Osteocyte (in vitro differentiated cells): ENCODE measurements around the gene SNX25. TPM values are rescaled to one million over a fixed set of nuclear protein-coding genes. Genes with fewer than 3 reads are reported as not detected.
A peak's percentile ranks its signal among the peaks of the same experiment; 100 is the strongest.

Experiments
- DNase-seq: peaks from one replicate; pipeline ENCODE4 v3.0.0; 2021; ENCODE audit warnings: mixed read lengths; ENCODE audit not compliant: unreplicated experiment; ENCODE audit errors: extremely low spot score
- H3K27ac Mint-ChIP-seq: one replicate; pipeline ENCODE4 v1.8.0; 2021; ENCODE audit warnings: mild to moderate bottlenecking, mixed read lengths; ENCODE audit not compliant: unreplicated experiment
- H3K27me3 Mint-ChIP-seq: one replicate; pipeline ENCODE4 v1.8.0; 2021; ENCODE audit warnings: mixed read lengths; ENCODE audit not compliant: unreplicated experiment
- H3K36me3 Mint-ChIP-seq: one replicate; pipeline ENCODE4 v1.8.0; 2021; ENCODE audit warnings: mixed read lengths; ENCODE audit not compliant: unreplicated experiment
- H3K4me1 Mint-ChIP-seq: one replicate; pipeline ENCODE4 v1.8.0; 2021; ENCODE audit warnings: mixed read lengths; ENCODE audit not compliant: unreplicated experiment
- H3K4me3 Mint-ChIP-seq: one replicate; pipeline ENCODE4 v1.8.0; 2021; ENCODE audit warnings: mild to moderate bottlenecking, moderate library complexity, mixed read lengths; ENCODE audit not compliant: unreplicated experiment
- H3K9me3 Mint-ChIP-seq: one replicate; pipeline ENCODE4 v1.8.0; 2021; ENCODE audit warnings: mixed read lengths; ENCODE audit not compliant: unreplicated experiment
- total RNA-seq: library from RNA; stranded (reverse); gene quantifications from 2 replicates; pipeline ENCODE4 v1.2.1, GENCODE V29; 2021
- TF ChIP-seq, protein P1 (sequence below): fragments of 200-600 bp; sonication (generic); IDR thresholded peaks from 2 replicates; pipeline ENCODE4 v1.5.0; 2021; ENCODE audit warnings: antibody characterized with exemption, mild to moderate bottlenecking, moderate library complexity

The SNX25 gene
- total RNA-seq, 1 donor from 2014 or later: 44.4 TPM

DNA sequence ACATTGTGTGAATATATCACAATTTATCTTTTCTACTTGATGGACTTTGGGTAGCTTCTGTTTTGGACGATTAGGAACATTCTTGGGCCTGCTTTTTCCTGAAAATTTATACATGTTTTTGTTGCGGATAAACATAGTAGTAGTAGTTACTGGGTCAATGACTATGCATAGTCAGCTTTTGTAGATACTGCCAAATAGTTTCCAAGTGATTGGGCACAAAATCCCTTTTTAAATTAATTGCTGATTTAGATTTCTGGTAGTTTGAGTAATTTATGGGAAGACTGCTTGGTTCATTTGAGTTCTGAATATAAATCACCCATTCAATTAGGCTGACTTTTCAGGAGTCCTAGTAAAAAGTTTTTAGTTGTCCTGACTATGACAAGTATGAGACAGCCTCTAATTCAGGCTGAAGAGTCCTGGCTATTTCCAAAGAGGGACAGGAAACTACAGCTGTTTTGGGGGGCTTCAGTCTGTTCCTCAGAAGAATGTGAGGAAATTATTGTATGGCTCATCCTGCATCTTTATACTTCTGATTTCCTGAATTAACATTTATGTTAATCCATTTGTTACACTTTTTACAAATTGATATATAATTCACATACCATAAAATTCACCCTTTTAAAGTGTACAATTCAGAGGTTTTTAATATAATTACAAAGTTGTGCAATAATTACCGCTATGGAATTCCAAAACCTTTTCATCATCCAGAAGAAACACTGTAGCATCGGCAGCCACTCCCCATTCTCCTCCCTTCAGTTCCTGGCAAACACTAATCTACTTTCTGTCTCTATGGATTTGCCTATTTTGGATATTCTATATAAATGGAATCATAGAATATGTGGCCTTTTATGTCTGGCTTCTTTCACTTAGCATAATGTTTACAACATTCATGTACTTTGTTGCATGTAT lies 172.1 kb downstream of the SNX25 start:
- TF ChIP-seq, protein P1, sequence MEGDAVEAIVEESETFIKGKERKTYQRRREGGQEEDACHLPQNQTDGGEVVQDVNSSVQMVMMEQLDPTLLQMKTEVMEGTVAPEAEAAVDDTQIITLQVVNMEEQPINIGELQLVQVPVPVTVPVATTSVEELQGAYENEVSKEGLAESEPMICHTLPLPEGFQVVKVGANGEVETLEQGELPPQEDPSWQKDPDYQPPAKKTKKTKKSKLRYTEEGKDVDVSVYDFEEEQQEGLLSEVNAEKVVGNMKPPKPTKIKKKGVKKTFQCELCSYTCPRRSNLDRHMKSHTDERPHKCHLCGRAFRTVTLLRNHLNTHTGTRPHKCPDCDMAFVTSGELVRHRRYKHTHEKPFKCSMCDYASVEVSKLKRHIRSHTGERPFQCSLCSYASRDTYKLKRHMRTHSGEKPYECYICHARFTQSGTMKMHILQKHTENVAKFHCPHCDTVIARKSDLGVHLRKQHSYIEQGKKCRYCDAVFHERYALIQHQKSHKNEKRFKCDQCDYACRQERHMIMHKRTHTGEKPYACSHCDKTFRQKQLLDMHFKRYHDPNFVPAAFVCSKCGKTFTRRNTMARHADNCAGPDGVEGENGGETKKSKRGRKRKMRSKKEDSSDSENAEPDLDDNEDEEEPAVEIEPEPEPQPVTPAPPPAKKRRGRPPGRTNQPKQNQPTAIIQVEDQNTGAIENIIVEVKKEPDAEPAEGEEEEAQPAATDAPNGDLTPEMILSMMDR: no peak
- H3K36me3 Mint-ChIP-seq: peaks cover 39% of the 10 kb centered on the region
- H3K4me3 Mint-ChIP-seq: no peak overlapping the region
- DNase-seq: no peak
- H3K27me3 Mint-ChIP-seq: no peaks in the 10 kb centered on the region
- no peak overlapping the region for H3K27ac Mint-ChIP-seq
- peaks cover 13% of the 10 kb centered on the region for H3K9me3 Mint-ChIP-seq
- H3K4me1 Mint-ChIP-seq: peaks cover 10% of the 10 kb centered on the region

GRCh38 chr4:185382754-185383153 lies 173.4 kb downstream of the SNX25 start:
- no peaks in the 10 kb centered on the region for H3K27me3 Mint-ChIP-seq
- peaks cover 10% of the 10 kb centered on the region for H3K4me1 Mint-ChIP-seq
- peaks cover 36% of the 10 kb centered on the region for H3K36me3 Mint-ChIP-seq
- no peak for DNase-seq
- TF ChIP-seq, protein P1: no peak
- no peak overlapping the region for H3K4me3 Mint-ChIP-seq
- H3K27ac Mint-ChIP-seq: no peak overlapping the region
- peaks cover 13% of the 10 kb centered on the region for H3K9me3 Mint-ChIP-seq

- H3K27me3 Mint-ChIP-seq: no peaks in the 10 kb centered on the region
- peaks cover 13% of the 10 kb centered on the region for H3K9me3 Mint-ChIP-seq
- H3K27ac Mint-ChIP-seq: no peak overlapping the region
- H3K36me3 Mint-ChIP-seq: peaks cover 29% of the 10 kb centered on the region
- H3K4me1 Mint-ChIP-seq: peaks cover 10% of the 10 kb centered on the region
- no peak for DNase-seq
- TF ChIP-seq, protein P1: no peak
- H3K4me3 Mint-ChIP-seq: no peak overlapping the region
Observed at GRCh38 chr4:185383451-185383850, 174.1 kb downstream of the SNX25 start.

DNA sequence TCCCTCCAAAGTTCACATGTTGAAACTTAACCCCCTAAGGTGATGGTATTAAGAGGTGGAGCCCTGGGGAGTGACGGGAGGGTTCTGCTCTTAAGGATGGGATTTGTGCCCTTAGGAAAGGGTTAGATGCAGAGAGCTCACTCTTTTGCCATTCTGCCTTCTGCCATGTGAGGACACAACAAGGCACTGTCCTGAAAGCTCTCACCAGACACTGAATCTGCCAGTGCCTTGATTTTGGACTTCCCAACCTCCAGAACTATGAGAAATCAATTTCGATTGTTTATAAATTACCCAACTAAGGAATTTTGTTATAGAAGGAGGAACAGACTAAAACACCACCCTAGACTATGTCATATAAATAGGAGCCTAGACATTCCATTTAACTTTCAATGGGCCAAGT lies 174.7 kb downstream of the SNX25 start:
- H3K4me1 Mint-ChIP-seq: peaks cover 10% of the 10 kb centered on the region
- peaks cover 13% of the 10 kb centered on the region for H3K9me3 Mint-ChIP-seq
- DNase-seq: no peak
- no peak overlapping the region for H3K27ac Mint-ChIP-seq
- H3K27me3 Mint-ChIP-seq: no peaks in the 10 kb centered on the region
- TF ChIP-seq, protein P1: no peak
- H3K36me3 Mint-ChIP-seq: peaks cover 24% of the 10 kb centered on the region
- no peak overlapping the region for H3K4me3 Mint-ChIP-seq

GRCh38 chr4:185384930-185385331 lies 175.5 kb downstream of the SNX25 start:
- Mint-ChIP-seq H3K27me3 (no peaks in the 10 kb centered on the region), H3K9me3 (peaks cover 10% of the 10 kb centered on the region), H3K4me1 (peaks cover 10% of the 10 kb centered on the region), H3K4me3 (peak overlapping the region; percentile 8), H3K27ac (no peak overlapping the region), H3K36me3 (peaks cover 22% of the 10 kb centered on the region)
- no peak for DNase-seq
- TF ChIP-seq, protein P1: no peak
